Stimulated activated memory B cell treated with anti-CD40 and anti-IgM and Interleukin-4, amounts not matched to agents 10 μg/mL and 1 μg/mL and 100 μg/mL, for 72 hours (primary cell): ENCODE measurements around the gene WNT10A.
"Not testable (repeated sequence)": the region's sequence is repeated elsewhere in the genome, so short reads cannot be mapped to it uniquely, and the experiment has no call there.

Experiments
- ATAC-seq: fragments of 150-1000 bp; cut with Tn5 transposase; 2 replicates; pipeline ENCODE4 v1.10.0; 2021
- H3K27ac Mint-ChIP-seq: one replicate; pipeline ENCODE4 v1.8.0; 2022; ENCODE audit warnings: mild to moderate bottlenecking, mixed read lengths
- H3K27me3 Mint-ChIP-seq: one replicate; pipeline ENCODE4 v1.8.0; 2022; ENCODE audit warnings: mixed read lengths
- H3K36me3 Mint-ChIP-seq: one replicate; pipeline ENCODE4 v1.8.0; 2022; ENCODE audit warnings: mixed read lengths
- H3K4me1 Mint-ChIP-seq: one replicate; pipeline ENCODE4 v1.8.0; 2022; ENCODE audit warnings: mixed read lengths
- H3K4me3 Mint-ChIP-seq: one replicate; pipeline ENCODE4 v1.8.0; 2022; ENCODE audit warnings: mild to moderate bottlenecking, moderate library complexity, mixed read lengths
- H3K9me3 Mint-ChIP-seq: one replicate; pipeline ENCODE4 v1.8.0; 2022; ENCODE audit warnings: mixed read lengths

The WNT10A gene

GRCh38 chr2:218908721-218909619 lies 28.3 kb downstream of the WNT10A start:
- no peaks in the 10 kb centered on the region for H3K4me1 Mint-ChIP-seq
- no peaks in the 10 kb centered on the region for H3K36me3 Mint-ChIP-seq
- peak overlapping the region; percentile 73 for H3K27ac Mint-ChIP-seq
- H3K9me3 Mint-ChIP-seq = no peaks in the 10 kb centered on the region
- peak; percentile 98 for ATAC-seq
- no peaks in the 10 kb centered on the region for H3K27me3 Mint-ChIP-seq
- peak overlapping the region; percentile 82 for H3K4me3 Mint-ChIP-seq

- H3K4me1 Mint-ChIP-seq = no peaks in the 10 kb centered on the region
- no peak overlapping the region for H3K27ac Mint-ChIP-seq
- no peaks in the 10 kb centered on the region for H3K36me3 Mint-ChIP-seq
- H3K9me3 Mint-ChIP-seq = no peaks in the 10 kb centered on the region
- H3K4me3 Mint-ChIP-seq = no peak overlapping the region
- H3K27me3 Mint-ChIP-seq = no peaks in the 10 kb centered on the region
- no peak for ATAC-seq
Observed at GRCh38 chr2:218910741-218911140, 30.1 kb downstream of the WNT10A start.

- ATAC-seq = no peak
- peaks cover 47% of the 10 kb centered on the region for H3K27me3 Mint-ChIP-seq
- peaks cover 10% of the 10 kb centered on the region for H3K9me3 Mint-ChIP-seq
- H3K36me3 Mint-ChIP-seq = peaks cover 11% of the 10 kb centered on the region
- H3K4me3 Mint-ChIP-seq = no peak overlapping the region
- H3K4me1 Mint-ChIP-seq = no peaks in the 10 kb centered on the region
- H3K27ac Mint-ChIP-seq = no peak overlapping the region
Observed at GRCh38 chr2:218920504-218920903, 39.9 kb downstream of the WNT10A start.

GRCh38 chr2:218924757-218925156 lies 44.1 kb downstream of the WNT10A start:
- Mint-ChIP-seq H3K27ac (no peak overlapping the region), H3K4me1 (no peaks in the 10 kb centered on the region), H3K4me3 (no peak overlapping the region), H3K36me3 (peaks cover 11% of the 10 kb centered on the region), H3K27me3 (peaks cover 55% of the 10 kb centered on the region), H3K9me3 (peaks cover 13% of the 10 kb centered on the region)
- no peak for ATAC-seq

GRCh38 chr2:218925434-218925833 lies 44.8 kb downstream of the WNT10A start:
- H3K9me3 Mint-ChIP-seq = peaks cover 13% of the 10 kb centered on the region
- H3K4me1 Mint-ChIP-seq = no peaks in the 10 kb centered on the region
- peaks cover 11% of the 10 kb centered on the region for H3K36me3 Mint-ChIP-seq
- no peak for ATAC-seq
- H3K4me3 Mint-ChIP-seq = no peak overlapping the region
- H3K27ac Mint-ChIP-seq = no peak overlapping the region
- peaks cover 51% of the 10 kb centered on the region for H3K27me3 Mint-ChIP-seq

- no peak overlapping the region for H3K4me3 Mint-ChIP-seq
- H3K27ac Mint-ChIP-seq = no peak overlapping the region
- H3K36me3 Mint-ChIP-seq = peaks cover 11% of the 10 kb centered on the region
- H3K27me3 Mint-ChIP-seq = peaks cover 43% of the 10 kb centered on the region
- H3K4me1 Mint-ChIP-seq = no peaks in the 10 kb centered on the region
- H3K9me3 Mint-ChIP-seq = peaks cover 13% of the 10 kb centered on the region
- ATAC-seq = no peak
Observed at GRCh38 chr2:218927422-218927821, 46.8 kb downstream of the WNT10A start.

- peaks cover 39% of the 10 kb centered on the region for H3K27me3 Mint-ChIP-seq
- no peak for ATAC-seq
- H3K27ac Mint-ChIP-seq = no peak overlapping the region
- H3K9me3 Mint-ChIP-seq = peaks cover 13% of the 10 kb centered on the region
- no peaks in the 10 kb centered on the region for H3K4me1 Mint-ChIP-seq
- peaks cover 11% of the 10 kb centered on the region for H3K36me3 Mint-ChIP-seq
- no peak overlapping the region for H3K4me3 Mint-ChIP-seq
Observed at GRCh38 chr2:218927876-218928275, 47.2 kb downstream of the WNT10A start.

- not testable (repeated sequence) for H3K9me3 Mint-ChIP-seq, H3K4me1 Mint-ChIP-seq, H3K36me3 Mint-ChIP-seq, H3K27ac Mint-ChIP-seq, ATAC-seq, H3K4me3 Mint-ChIP-seq
- peaks cover 48% of the 10 kb centered on the region for H3K27me3 Mint-ChIP-seq
Observed at GRCh38 chr2:218930488-218930887, 49.8 kb downstream of the WNT10A start.

- H3K27ac Mint-ChIP-seq, H3K36me3 Mint-ChIP-seq, ATAC-seq, H3K4me1 Mint-ChIP-seq, H3K4me3 Mint-ChIP-seq, H3K9me3 Mint-ChIP-seq: not testable (repeated sequence)
- H3K27me3 Mint-ChIP-seq = peaks cover 54% of the 10 kb centered on the region
Observed at GRCh38 chr2:218931751-218932150, 51.1 kb downstream of the WNT10A start.
